Measurements from ENCODE around the gene DPH5. TPM values are rescaled to one million over a fixed set of nuclear protein-coding genes. Genes with fewer than 3 reads are reported as not detected.

The DPH5 gene
- total RNA-seq, 4 donors from 2014 or later = 8.1 to 22.2 (median 16.4) TPM

DNA sequence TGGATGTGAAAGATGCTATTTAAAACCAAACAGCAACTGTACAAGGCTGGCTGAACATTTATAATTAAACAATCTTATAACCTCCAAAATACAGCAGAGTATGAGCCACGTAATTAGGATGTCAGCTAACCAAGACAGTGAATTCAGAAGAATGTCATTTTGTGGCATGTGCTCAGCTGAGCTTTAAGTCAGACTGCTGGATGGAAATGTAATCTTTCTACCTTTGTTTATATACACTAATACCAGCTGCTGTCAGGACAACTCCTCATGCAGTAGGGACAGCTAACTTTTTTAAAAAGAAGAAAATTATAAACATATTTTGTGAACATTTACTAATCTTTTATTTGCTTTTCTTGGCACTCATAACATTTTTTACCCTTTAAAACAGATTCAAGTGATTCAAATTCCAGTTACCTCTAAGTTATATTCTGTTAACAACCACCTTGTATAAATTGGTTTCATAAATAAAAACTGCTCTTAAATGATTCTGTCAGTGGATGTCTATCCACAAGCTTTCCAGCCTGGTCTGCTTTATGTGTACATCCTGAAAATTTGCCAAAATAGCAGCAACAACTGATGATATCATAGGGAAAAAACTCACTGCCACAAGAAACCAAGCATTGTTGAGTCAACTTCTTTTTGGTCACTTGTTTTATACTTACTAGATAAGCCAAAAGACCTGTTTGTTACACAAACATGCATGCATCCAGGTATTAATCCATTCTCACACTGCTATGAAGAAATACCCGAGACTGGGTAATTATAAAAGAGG is 36.1 kb downstream of the DPH5 start:
- peaks cover 0 to 10% (median 0%) of the 10 kb centered on the region in 3 donors for H3K4me1 ChIP-seq
- H3K27me3 ChIP-seq = no peaks in the 10 kb centered on the region
- H3K4me3 ChIP-seq = no peak overlapping the region
- no peaks in the 10 kb centered on the region for H3K9me3 ChIP-seq
- H3K27ac ChIP-seq = peak overlapping the region in 2 of 4 donors; percentile 3 to 42
- H3K36me3 ChIP-seq = peaks cover 0 to 19% (median 0%) of the 10 kb centered on the region in 3 donors
- intact Hi-C loops (cut with DNase I) = no loop called here
- DNase-seq = no peak
- TF ChIP-seq, protein P1, sequence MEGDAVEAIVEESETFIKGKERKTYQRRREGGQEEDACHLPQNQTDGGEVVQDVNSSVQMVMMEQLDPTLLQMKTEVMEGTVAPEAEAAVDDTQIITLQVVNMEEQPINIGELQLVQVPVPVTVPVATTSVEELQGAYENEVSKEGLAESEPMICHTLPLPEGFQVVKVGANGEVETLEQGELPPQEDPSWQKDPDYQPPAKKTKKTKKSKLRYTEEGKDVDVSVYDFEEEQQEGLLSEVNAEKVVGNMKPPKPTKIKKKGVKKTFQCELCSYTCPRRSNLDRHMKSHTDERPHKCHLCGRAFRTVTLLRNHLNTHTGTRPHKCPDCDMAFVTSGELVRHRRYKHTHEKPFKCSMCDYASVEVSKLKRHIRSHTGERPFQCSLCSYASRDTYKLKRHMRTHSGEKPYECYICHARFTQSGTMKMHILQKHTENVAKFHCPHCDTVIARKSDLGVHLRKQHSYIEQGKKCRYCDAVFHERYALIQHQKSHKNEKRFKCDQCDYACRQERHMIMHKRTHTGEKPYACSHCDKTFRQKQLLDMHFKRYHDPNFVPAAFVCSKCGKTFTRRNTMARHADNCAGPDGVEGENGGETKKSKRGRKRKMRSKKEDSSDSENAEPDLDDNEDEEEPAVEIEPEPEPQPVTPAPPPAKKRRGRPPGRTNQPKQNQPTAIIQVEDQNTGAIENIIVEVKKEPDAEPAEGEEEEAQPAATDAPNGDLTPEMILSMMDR (IDR thresholded peaks at IDR 0.05) = no peak
- no peak for TF ChIP-seq POLR2A (IDR thresholded peaks at IDR 0.05)
- WGBS, 2 donors = 50 to 67% methylated on average over 2 of the region's 2 CpGs

DNA sequence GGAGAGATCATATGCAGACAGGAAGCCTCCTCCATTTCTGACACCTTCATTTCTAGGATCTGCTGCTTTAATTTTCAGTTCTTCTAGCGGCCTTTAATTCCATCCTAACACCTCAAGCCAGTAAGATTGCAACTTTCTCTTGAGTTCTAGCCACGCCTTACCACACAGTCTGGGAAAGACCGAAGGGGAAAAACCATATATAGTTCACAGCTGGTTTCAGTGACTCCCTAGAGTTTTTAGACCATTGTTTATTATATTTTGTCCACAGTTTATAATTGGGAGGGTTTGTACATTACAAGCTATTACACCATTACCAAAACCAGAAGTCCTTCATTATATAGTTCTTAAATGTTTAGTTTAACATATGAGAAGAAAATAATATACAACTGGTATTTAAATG is 37.5 kb downstream of the DPH5 start:
- 69 to 87% methylated on average over 3 of the region's 3 CpGs for WGBS, 2 donors
- peaks cover 0 to 23% (median 0%) of the 10 kb centered on the region in 3 donors for H3K36me3 ChIP-seq
- intact Hi-C loops (cut with DNase I) = no loop called here
- no peak for TF ChIP-seq POLR2A (IDR thresholded peaks at IDR 0.05)
- TF ChIP-seq, protein P1 (IDR thresholded peaks at IDR 0.05) = no peak
- no peak for DNase-seq
- no peak overlapping the region for H3K4me3 ChIP-seq
- H3K9me3 ChIP-seq = no peaks in the 10 kb centered on the region
- H3K27me3 ChIP-seq = no peaks in the 10 kb centered on the region
- peaks cover 0 to 10% (median 0%) of the 10 kb centered on the region in 3 donors for H3K4me1 ChIP-seq
- H3K27ac ChIP-seq = no peak overlapping the region

DNA sequence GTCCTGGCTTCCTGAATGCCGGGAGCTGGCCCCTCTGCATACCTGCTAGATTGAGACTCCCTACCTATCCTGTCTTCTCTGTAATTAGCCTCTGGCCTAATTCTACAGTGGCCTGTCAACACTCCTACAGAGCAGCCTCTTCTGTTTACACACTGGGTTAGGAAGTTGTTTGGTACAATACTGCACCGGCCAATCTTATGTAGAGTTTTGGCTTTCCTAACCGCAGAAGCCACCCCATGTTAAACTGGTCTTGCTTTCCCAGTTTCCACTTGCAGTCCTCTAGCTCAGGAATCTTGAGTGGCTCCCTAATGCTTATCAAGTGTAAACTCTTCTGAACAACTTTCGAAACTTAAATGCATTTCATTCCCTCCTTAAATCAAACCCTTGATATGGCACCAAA is 42.8 kb downstream of the DPH5 start:
- intact Hi-C loops (cut with DNase I) = no loop called here
- no peak overlapping the region for H3K27ac ChIP-seq

DNA sequence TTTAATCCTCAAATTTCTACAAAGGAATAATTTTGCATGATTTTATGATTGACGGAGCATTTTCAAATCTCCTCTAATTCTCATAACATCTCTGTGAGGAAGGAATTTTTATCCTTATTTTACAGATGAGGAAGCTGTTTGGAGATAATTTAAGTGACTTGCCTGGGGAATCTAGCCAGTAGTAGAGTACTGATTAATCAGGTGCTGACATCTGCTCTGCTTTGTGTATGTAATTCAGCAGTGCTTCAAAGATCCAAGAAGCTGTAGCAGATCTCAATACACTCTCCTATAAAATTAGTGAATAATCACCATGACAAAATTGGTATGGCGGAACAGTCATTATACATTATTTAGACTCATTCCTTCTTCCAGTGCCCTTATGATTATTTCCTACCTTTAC is 46.0 kb downstream of the DPH5 start:
- TF ChIP-seq, protein P1 (IDR thresholded peaks at IDR 0.05) = no peak
- no peak for TF ChIP-seq POLR2A (IDR thresholded peaks at IDR 0.05)
- H3K4me3 ChIP-seq = no peak overlapping the region
- intact Hi-C loops (cut with DNase I) = no loop called here
- peaks cover 0 to 46% (median 0%) of the 10 kb centered on the region in 3 donors for H3K36me3 ChIP-seq
- 82 to 90% methylated on average over 2 of the region's 2 CpGs for WGBS, 2 donors
- H3K27me3 ChIP-seq = no peaks in the 10 kb centered on the region
- H3K27ac ChIP-seq = no peak overlapping the region
- H3K9me3 ChIP-seq = no peaks in the 10 kb centered on the region
- H3K4me1 ChIP-seq = no peaks in the 10 kb centered on the region
- DNase-seq = no peak

More for the DNA sequence above, 42.8 kb downstream of the DPH5 start:
- no peak for TF ChIP-seq POLR2A (IDR thresholded peaks at IDR 0.05)
- TF ChIP-seq, protein P1 (IDR thresholded peaks at IDR 0.05) = no peak
- no peak for DNase-seq
- H3K4me3 ChIP-seq = no peak overlapping the region
- H3K36me3 ChIP-seq = peaks cover 0 to 29% (median 0%) of the 10 kb centered on the region in 3 donors
- no peaks in the 10 kb centered on the region for H3K9me3 ChIP-seq
- H3K27me3 ChIP-seq = no peaks in the 10 kb centered on the region
- WGBS, 2 donors = 94 to 96% methylated on average over 4 of the region's 4 CpGs
- H3K4me1 ChIP-seq = no peaks in the 10 kb centered on the region

DNA sequence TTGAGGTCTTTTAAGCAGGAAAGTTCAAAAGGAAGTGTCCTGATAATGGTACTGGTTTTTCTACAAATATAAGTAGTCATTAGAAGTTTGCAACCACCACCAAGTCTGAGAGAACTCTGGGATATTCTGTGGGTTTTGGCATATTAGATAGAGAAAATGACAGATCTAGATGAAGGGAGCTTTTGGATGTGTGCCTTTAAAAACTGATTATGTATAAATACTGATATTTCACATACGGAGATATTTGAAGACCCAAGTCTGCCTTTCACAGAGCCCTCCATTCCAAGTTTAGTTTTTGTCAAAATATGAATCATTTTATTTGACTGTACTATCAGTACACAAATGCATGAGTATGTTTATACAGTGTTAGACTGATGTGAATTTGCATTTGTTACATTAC is 48.6 kb downstream of the DPH5 start:
- TF ChIP-seq, protein P1 (IDR thresholded peaks at IDR 0.05) = no peak
- no peak for TF ChIP-seq POLR2A (IDR thresholded peaks at IDR 0.05)
- H3K36me3 ChIP-seq = peaks cover 0 to 51% (median 0%) of the 10 kb centered on the region in 3 donors
- H3K27ac ChIP-seq = no peak overlapping the region
- no peaks in the 10 kb centered on the region for H3K27me3 ChIP-seq
- 68 to 81% methylated on average over 1 of the region's 1 CpG for WGBS, 2 donors
- H3K4me3 ChIP-seq = no peak overlapping the region
- intact Hi-C loops (cut with DNase I) = no loop called here
- H3K4me1 ChIP-seq = no peaks in the 10 kb centered on the region
- DNase-seq = no peak
- H3K9me3 ChIP-seq = no peaks in the 10 kb centered on the region
